IPS DF 6.9 (cell line): ENCODE data around the gene MAD1L1.
"Not testable (repeated sequence)": the region's sequence is repeated elsewhere in the genome, so short reads cannot be mapped to it uniquely, and the experiment has no call there.

Experiments
- DNase-seq: peaks from one replicate; pipeline ENCODE4 v3.0.0-alpha.2; 2013; ENCODE audit warnings: low read depth, low spot score
- H3K27ac ChIP-seq: one replicate; pipeline ENCODE4 v1.5.1; 2013; ENCODE audit warnings: low read length, control low read depth
- H3K27me3 ChIP-seq: 2 replicates; pipeline ENCODE4 v1.6.1; 2013; ENCODE audit warnings: mild to moderate bottlenecking, low read length; ENCODE audit not compliant: control insufficient read depth, insufficient read depth
- H3K36me3 ChIP-seq: 2 replicates; pipeline ENCODE4 v1.6.1; 2013; ENCODE audit warnings: low read length; ENCODE audit not compliant: control insufficient read depth, insufficient read depth
- H3K4me1 ChIP-seq: 2 replicates; pipeline ENCODE4 v1.6.1; 2013; ENCODE audit warnings: low read length; ENCODE audit not compliant: control insufficient read depth, insufficient read depth
- H3K4me3 ChIP-seq: 2 replicates; pipeline ENCODE4 v1.5.1; 2013; ENCODE audit warnings: mild to moderate bottlenecking, low read length
- H3K9me3 ChIP-seq: 2 replicates; pipeline ENCODE4 v1.6.1; 2013; ENCODE audit warnings: low read length, inconsistent platforms; ENCODE audit not compliant: control insufficient read depth, insufficient read depth
- WGBS: extraction: QIAGEN DNeasy Blood & Tissue Kit; methylation state at CpG from one replicate; pipeline ENCODE4 v1.1.7; 2013; ENCODE audit warnings: mixed read lengths, missing lambda C conversion rate; ENCODE audit not compliant: insufficient read length, insufficient coverage; 5-methylcytosine and 5-hydroxymethylcytosine counted together

Gene MAD1L1

GRCh38 chr7:1985936-1986335 lies 246.8 kb downstream of the MAD1L1 start:
- WGBS, result no CpG with 5 or more reads among the region's 9 CpGs
- Histone ChIP-seq H3K27ac (no peak overlapping the region), H3K4me3 (no peak overlapping the region), H3K4me1 (no peaks in the 10 kb centered on the region), H3K36me3 (no peaks in the 10 kb centered on the region), H3K9me3 (no peaks in the 10 kb centered on the region), H3K27me3 (no peaks in the 10 kb centered on the region)
- DNase-seq, result no peak

- H3K4me1 ChIP-seq, result peaks cover under 1% of the 10 kb centered on the region; the same call in 1 of the 2 replicates
Observed at GRCh38 chr7:1985042-1985441, 247.7 kb downstream of the MAD1L1 start.

GRCh38 chr7:1981878-1982230 lies 250.9 kb downstream of the MAD1L1 start:
- H3K9me3 ChIP-seq, result no peaks in the 10 kb centered on the region
- no peaks in the 10 kb centered on the region for H3K27me3 ChIP-seq
- no peak overlapping the region for H3K4me3 ChIP-seq
- no peak overlapping the region for H3K27ac ChIP-seq
- WGBS, result no CpG with 5 or more reads among the region's 6 CpGs
- peaks cover 3% of the 10 kb centered on the region; the same call in 1 of the 2 replicates for H3K4me1 ChIP-seq
- H3K36me3 ChIP-seq, result peaks cover 9% of the 10 kb centered on the region
- DNase-seq, result no peak

More at GRCh38 chr7:1985042-1985441, 247.7 kb downstream of the MAD1L1 start:
- H3K27me3 ChIP-seq, result no peaks in the 10 kb centered on the region
- no peak for DNase-seq
- no CpG with 5 or more reads among the region's 13 CpGs for WGBS
- no peak overlapping the region for H3K4me3 ChIP-seq
- no peaks in the 10 kb centered on the region for H3K9me3 ChIP-seq
- H3K36me3 ChIP-seq, result peaks cover 2% of the 10 kb centered on the region; the same call in 1 of the 2 replicates
- H3K27ac ChIP-seq, result no peak overlapping the region

DNA sequence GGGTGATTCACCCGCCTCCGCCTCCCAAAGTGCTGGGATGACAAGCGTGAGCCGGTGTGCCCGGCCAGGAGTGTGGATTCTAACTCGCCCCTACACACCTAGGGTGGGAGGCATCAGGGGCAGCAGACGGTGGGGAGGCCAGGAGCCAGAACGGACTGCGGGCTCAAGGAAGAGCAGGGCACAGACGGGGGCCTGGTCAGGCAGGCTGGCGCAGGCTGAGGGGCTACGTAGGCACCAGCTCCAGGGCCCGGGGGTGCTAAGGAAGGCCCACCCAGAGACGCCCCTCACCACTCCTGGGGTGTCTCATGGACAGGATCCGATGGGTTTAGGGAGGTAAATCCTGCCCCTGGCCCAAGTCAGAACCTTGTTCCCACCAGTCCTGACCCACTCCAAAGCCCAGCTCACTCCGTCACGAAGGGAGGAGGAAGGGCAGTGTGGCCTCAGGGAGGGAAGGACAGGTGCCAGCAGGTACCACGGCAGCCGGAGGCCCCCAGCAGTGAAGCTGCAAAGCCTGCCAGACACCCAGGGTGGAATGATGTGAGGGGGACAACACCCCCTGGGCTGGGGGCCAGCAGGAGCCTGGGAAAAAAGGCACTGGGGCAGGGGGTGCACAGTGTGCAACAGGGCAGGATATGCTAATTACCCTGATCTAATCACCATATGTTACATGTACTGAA lies 251.4 kb downstream of the MAD1L1 start:
- peaks cover 9% of the 10 kb centered on the region for H3K36me3 ChIP-seq
- peaks cover 3% of the 10 kb centered on the region; the same call in 1 of the 2 replicates for H3K4me1 ChIP-seq
- no peaks in the 10 kb centered on the region for H3K27me3 ChIP-seq
- H3K9me3 ChIP-seq, result no peaks in the 10 kb centered on the region
- no CpG with 5 or more reads among the region's 19 CpGs for WGBS
- no peak overlapping the region for H3K4me3 ChIP-seq
- no peak for DNase-seq
- no peak overlapping the region for H3K27ac ChIP-seq

- WGBS, result no CpG with 5 or more reads among the region's 40 CpGs
- H3K27ac ChIP-seq, result no peak overlapping the region
Observed at GRCh38 chr7:1979591-1980560, 252.9 kb downstream of the MAD1L1 start.

DNA sequence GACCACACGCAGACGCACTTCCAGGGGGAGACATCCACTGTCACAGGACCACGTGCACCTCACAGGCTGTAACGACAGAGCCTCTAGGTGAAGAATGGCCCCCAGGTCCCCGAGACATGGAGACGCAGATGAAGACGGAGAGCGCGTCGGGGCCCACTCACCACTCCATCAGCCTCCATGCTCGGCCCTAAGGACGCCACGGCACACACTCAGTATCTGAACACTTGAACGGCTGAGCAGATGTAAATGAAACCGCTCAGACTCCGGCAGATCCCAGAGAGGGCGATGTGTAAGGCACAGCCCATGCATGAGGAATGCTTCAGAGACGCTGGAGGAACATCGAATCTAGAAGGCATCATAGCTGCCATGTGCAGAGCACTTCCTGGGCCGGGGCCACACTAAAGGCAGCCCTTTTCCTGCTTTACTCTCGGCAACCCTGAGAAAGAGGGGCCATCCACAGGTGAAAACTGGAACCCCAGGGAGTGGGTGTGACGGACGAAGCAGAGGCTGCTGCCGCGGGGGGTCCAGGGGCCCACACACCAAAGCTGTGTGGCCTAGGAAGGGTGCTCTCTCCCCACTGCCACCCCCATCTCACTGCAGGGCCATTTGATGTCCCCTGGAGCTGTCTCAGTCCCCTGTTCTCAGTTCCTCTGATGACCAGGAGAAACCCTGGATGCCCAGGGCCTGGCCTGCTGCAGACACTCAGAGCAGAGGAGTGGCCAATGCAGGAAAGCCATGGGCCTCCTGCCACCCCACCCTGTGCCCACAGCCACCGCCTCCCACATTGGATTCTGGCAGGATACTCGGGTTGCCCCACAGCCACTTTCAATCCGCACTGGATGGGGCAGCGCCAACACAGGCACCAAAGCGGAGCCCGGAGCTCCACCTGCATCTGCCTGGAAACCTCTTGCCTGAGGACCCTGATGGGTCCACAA lies 253.8 kb downstream of the MAD1L1 start:
- DNase-seq, result no peak
- no peak overlapping the region for H3K27ac ChIP-seq
- no peaks in the 10 kb centered on the region for H3K9me3 ChIP-seq
- H3K4me1 ChIP-seq, result peaks cover 3% of the 10 kb centered on the region; the same call in 1 of the 2 replicates
- no peak overlapping the region for H3K4me3 ChIP-seq
- H3K27me3 ChIP-seq, result no peaks in the 10 kb centered on the region
- no CpG with 5 or more reads among the region's 31 CpGs for WGBS
- H3K36me3 ChIP-seq, result peaks cover 9% of the 10 kb centered on the region

More at GRCh38 chr7:1979591-1980560, 252.9 kb downstream of the MAD1L1 start:
- no peak for DNase-seq
- Histone ChIP-seq H3K27me3 (no peaks in the 10 kb centered on the region), H3K9me3 (no peaks in the 10 kb centered on the region), H3K4me1 (peaks cover 3% of the 10 kb centered on the region; the same call in 1 of the 2 replicates), H3K4me3 (no peak overlapping the region), H3K36me3 (peaks cover 9% of the 10 kb centered on the region)

DNA sequence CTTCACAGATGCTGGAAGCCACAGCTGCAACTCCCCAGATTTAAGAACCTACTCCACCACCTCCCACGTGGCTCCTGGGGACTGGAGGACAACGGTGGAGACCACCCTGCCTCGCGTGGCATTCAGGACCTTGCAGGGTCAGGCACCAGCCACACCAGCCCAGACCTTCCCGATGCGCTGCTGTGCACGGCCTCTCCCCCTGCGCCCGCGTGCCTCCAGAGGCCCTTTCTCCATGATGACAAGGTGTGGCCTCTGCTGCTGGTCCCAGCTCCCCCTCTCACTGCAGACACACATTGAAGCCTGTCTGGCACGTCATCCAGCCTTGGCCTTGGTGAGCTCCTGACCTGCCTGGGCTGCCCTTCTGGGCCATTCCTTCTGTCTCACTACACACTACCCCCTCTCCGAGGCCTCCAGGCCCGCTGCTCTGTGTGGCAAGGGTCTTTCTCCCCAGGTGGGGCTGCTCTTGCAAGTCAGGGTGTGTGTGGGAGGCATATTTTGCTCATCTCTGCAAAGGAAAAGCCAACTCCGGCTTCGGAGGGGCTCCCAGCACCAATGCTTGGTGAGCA lies 254.8 kb downstream of the MAD1L1 start:
- peaks cover 3% of the 10 kb centered on the region; the same call in 1 of the 2 replicates for H3K4me1 ChIP-seq
- H3K27me3 ChIP-seq, result no peaks in the 10 kb centered on the region
- DNase-seq, result no peak
- no peak overlapping the region for H3K27ac ChIP-seq
- WGBS, result no CpG with 5 or more reads among the region's 15 CpGs
- no peaks in the 10 kb centered on the region for H3K9me3 ChIP-seq
- H3K36me3 ChIP-seq, result peaks cover 9% of the 10 kb centered on the region
- H3K4me3 ChIP-seq, result no peak overlapping the region

- Histone ChIP-seq H3K4me1 (peaks cover 3% of the 10 kb centered on the region; the same call in 1 of the 2 replicates), H3K4me3 (no peak overlapping the region), H3K9me3 (no peaks in the 10 kb centered on the region), H3K27ac (no peak overlapping the region), H3K27me3 (no peaks in the 10 kb centered on the region), H3K36me3 (peaks cover 9% of the 10 kb centered on the region)
- WGBS, result no CpG with 5 or more reads among the region's 44 CpGs
- DNase-seq, result no peak
Observed at GRCh38 chr7:1977059-1977875, 255.5 kb downstream of the MAD1L1 start.

DNA sequence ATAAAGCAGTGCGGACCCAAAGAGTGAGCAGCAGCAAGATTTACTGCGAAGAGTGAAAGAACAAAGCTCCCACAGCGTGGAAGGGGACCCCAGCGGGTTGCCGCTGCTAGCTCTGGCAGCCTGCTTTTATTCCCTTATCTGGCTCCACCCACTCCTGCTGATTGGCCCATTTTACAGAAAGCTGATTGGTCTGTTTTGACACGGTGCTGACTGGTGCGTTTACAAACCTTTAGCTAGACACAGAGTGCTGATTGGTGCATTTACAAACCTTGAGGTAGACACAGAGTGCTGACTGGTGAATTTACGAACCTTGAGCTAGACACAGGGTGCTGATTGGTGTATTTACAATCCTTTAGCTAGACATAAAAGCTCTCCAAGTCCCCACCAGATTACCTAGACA lies 256.2 kb downstream of the MAD1L1 start:
- H3K4me1 ChIP-seq, H3K9me3 ChIP-seq, H3K4me3 ChIP-seq, H3K27me3 ChIP-seq, H3K27ac ChIP-seq, H3K36me3 ChIP-seq, DNase-seq: not testable (repeated sequence)
- no CpG with 5 or more reads among the region's 8 CpGs for WGBS
